Naive B cell (primary cell): ENCODE measurements around the gene LRCOL1. TPM values are rescaled to one million over a fixed set of nuclear protein-coding genes. Genes with fewer than 3 reads are reported as not detected.

Source experiments
- ATAC-seq, 2 donors: fragments of 150-1000 bp; cut with Tn5 transposase; 2 replicates each; pipeline ENCODE4 v1.10.0; 2021; ENCODE audit warnings: low read depth in 2 of 2, mild to moderate bottlenecking in 2 of 2, moderate library complexity in 2 of 2
- DNase-seq: peaks from one replicate; pipeline ENCODE4 v3.0.0; 2022
- H3K27ac Mint-ChIP-seq, 6 donors: one replicate each; pipeline ENCODE4 v1.8.0; 2020 to 2022; ENCODE audit warnings: mild to moderate bottlenecking in 6 of 6, mixed read lengths in 6 of 6, moderate library complexity in 5 of 6, inconsistent platforms in 2 of 6
- H3K27me3 Mint-ChIP-seq, 3 donors: one replicate each; pipeline ENCODE4 v1.8.0; 2021 to 2022; ENCODE audit warnings: mixed read lengths in 3 of 3, mild to moderate bottlenecking in 1 of 3
- H3K36me3 Mint-ChIP-seq, 2 donors: one replicate each; pipeline ENCODE4 v1.8.0; 2020 to 2022; ENCODE audit warnings: mixed read lengths in 2 of 2, inconsistent platforms in 1 of 2, mild to moderate bottlenecking in 1 of 2
- H3K4me1 Mint-ChIP-seq, 3 donors: one replicate each; pipeline ENCODE4 v1.8.0; 2020 to 2022; ENCODE audit warnings: mixed read lengths in 3 of 3, inconsistent platforms in 1 of 3, mild to moderate bottlenecking in 1 of 3, moderate library complexity in 1 of 3
- H3K4me3 Mint-ChIP-seq, 8 donors: one replicate each; pipeline ENCODE4 v1.8.0; 2020 to 2022; ENCODE audit warnings: mild to moderate bottlenecking in 8 of 8, mixed read lengths in 8 of 8, moderate library complexity in 8 of 8, inconsistent platforms in 2 of 8
- H3K9me3 Mint-ChIP-seq, 7 donors: one replicate each; pipeline ENCODE4 v1.8.0; 2020 to 2022; ENCODE audit warnings: mixed read lengths in 7 of 7, mild to moderate bottlenecking in 5 of 7, inconsistent platforms in 2 of 7, moderate library complexity in 1 of 7
- polyA plus RNA-seq, 6 donors: library from polyadenylated mRNA; unstranded; fragments of 300-500 nt; fragmentation: Illumina TruSeq; gene quantifications; one replicate each; pipeline ENCODE4 v1.2.3, GENCODE V29; 2021; ENCODE audit warnings: low read depth in 6 of 6

Gene LRCOL1
- polyA plus RNA-seq, 6 donors from 2014 or later: not detected

GRCh38 chr12:132585177-132585576 is 25.2 kb downstream of the LRCOL1 start:
- peaks cover 0 to 6% (median 0%) of the 10 kb centered on the region in 7 donors for H3K9me3 Mint-ChIP-seq
- no peaks in the 10 kb centered on the region for H3K4me1 Mint-ChIP-seq
- no peak for ATAC-seq
- H3K27me3 Mint-ChIP-seq: no peaks in the 10 kb centered on the region
- H3K36me3 Mint-ChIP-seq: peaks cover 0 to 3% of the 10 kb centered on the region in 2 donors
- no peak overlapping the region for H3K4me3 Mint-ChIP-seq
- no peak for DNase-seq
- no peak overlapping the region for H3K27ac Mint-ChIP-seq

DNA sequence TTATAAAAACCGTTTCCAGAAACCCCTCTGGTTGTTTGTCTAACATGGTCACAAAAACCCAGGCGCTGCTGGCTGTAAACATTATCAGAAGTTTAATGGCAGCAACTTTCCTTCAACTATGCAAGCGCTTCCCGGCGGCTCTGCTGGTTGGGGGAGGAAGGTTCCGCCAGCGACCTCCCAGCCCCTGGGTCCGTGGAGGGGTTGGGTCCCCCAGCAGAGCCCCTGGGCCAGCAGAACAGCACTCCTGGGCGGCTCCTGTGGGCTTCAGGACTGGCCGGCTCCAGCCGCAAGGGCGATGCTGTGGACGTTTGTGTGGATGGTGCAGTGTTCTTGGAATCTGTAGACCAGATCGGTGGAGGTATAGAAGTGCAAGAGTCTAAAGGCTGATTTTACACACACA is 26.0 kb downstream of the LRCOL1 start:
- Mint-ChIP-seq H3K27ac (no peak overlapping the region), H3K36me3 (peaks cover 0 to 3% of the 10 kb centered on the region in 2 donors), H3K4me1 (no peaks in the 10 kb centered on the region), H3K27me3 (no peaks in the 10 kb centered on the region), H3K9me3 (peaks cover 0 to 6% (median 0%) of the 10 kb centered on the region in 7 donors), H3K4me3 (no peak overlapping the region)
- DNase-seq: no peak
- ATAC-seq: no peak

- no peak for ATAC-seq
- no peak for DNase-seq
- Mint-ChIP-seq H3K4me1 (no peaks in the 10 kb centered on the region), H3K9me3 (peaks cover 0 to 2% (median 0%) of the 10 kb centered on the region in 7 donors), H3K27me3 (no peaks in the 10 kb centered on the region), H3K4me3 (no peak overlapping the region), H3K27ac (peak overlapping the region in 1 of 6 donors; percentile 69), H3K36me3 (peaks cover 0 to 3% of the 10 kb centered on the region in 2 donors)
These were observed 26.6 kb downstream of the LRCOL1 start for GRCh38 chr12:132583736-132584135.

DNA sequence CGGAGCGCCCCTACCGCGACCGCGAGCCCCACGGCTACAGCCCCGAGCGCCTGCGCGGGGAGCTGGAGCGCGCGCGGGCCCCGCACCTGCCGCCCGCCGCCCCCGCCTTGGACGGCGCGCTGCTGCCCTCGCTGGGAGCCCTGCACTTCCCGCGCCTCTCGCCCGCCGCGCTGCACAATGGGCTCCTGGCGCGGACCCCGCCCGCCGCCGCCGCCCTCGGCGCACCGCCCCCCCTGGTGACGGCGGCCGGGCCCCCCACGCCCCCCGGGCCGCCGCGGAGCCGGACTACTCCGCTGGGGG is 27.0 kb downstream of the LRCOL1 start:
- peaks cover 0 to 3% of the 10 kb centered on the region in 2 donors for H3K36me3 Mint-ChIP-seq
- no peak for ATAC-seq
- no peak overlapping the region for H3K4me3 Mint-ChIP-seq
- no peaks in the 10 kb centered on the region for H3K9me3 Mint-ChIP-seq
- H3K27me3 Mint-ChIP-seq: no peaks in the 10 kb centered on the region
- no peaks in the 10 kb centered on the region for H3K4me1 Mint-ChIP-seq
- no peak for DNase-seq
- no peak overlapping the region for H3K27ac Mint-ChIP-seq

DNA sequence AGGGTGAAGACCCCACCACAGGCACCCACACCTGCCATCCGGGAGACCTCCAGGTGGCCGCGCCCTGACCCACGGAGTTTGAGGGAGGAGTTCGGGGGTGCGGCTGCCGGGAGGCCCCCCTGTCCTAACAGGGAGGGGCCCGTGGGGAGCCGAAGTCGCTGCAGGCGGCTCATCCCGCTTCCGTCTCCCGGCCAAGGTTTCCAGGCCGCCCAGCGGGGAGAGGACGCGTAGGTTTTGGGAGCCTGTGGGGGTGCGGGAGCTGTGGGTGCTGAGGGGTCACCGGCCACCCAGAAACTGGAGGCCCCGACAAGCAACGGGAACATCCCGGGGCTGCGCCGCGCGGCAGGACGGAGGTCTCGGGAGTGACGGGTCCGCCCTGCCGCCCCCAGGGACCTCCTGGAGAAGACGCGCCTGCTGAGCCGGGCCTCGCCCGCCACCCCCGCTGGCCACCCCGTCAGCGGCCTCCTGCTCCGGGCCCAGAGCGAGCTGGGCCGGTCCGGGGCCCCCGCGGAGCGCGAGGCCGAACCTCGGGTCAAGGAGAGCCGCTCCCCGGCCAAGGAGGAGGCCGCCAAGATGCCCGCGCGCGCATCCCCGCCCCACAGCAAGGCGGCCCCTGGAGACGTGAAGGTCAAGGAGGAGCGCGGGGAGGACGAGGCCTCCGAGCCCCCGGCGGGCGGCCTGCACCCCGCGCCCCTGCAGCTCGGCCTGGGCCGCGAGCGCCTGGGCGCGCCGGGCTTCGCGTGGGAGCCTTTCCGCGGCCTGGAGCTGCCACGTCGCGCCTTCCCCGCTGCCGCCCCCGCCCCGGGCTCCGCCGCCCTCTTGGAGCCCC is 27.6 kb downstream of the LRCOL1 start:
- DNase-seq: no peak
- no peak overlapping the region for H3K4me3 Mint-ChIP-seq

DNA sequence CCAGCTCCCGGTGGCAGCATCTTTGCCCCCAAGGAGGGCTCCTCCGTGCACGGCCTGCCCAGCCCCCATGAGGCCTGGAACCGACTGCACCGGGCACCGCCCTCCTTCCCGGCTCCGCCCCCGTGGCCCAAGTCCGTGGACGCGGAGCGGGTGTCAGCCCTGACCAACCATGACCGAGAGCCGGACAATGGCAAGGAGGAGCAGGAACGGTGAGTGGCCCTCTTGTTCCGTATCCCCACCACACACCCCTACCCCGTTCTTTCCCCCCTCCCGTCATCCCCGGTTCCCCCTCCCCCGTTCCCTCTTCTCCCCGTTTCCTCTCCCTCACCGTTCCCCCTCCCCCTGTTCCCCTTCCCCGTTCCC is 28.3 kb downstream of the LRCOL1 start:
- Mint-ChIP-seq H3K36me3 (peaks cover 0 to 3% of the 10 kb centered on the region in 2 donors), H3K4me3 (no peak overlapping the region), H3K4me1 (no peaks in the 10 kb centered on the region), H3K27me3 (no peaks in the 10 kb centered on the region), H3K27ac (no peak overlapping the region), H3K9me3 (no peaks in the 10 kb centered on the region)
- DNase-seq (no peak), ATAC-seq (no peak)

More for the DNA sequence above, 27.6 kb downstream of the LRCOL1 start:
- no peak for ATAC-seq
- no peaks in the 10 kb centered on the region for H3K4me1 Mint-ChIP-seq
- H3K9me3 Mint-ChIP-seq: no peaks in the 10 kb centered on the region
- no peaks in the 10 kb centered on the region for H3K27me3 Mint-ChIP-seq
- H3K36me3 Mint-ChIP-seq: peaks cover 0 to 3% of the 10 kb centered on the region in 2 donors
- H3K27ac Mint-ChIP-seq: no peak overlapping the region

- ATAC-seq (no peak), DNase-seq (no peak)
- Mint-ChIP-seq H3K4me1 (no peaks in the 10 kb centered on the region), H3K4me3 (no peak overlapping the region), H3K27ac (no peak overlapping the region), H3K9me3 (no peaks in the 10 kb centered on the region), H3K36me3 (peaks cover 0 to 3% of the 10 kb centered on the region in 2 donors), H3K27me3 (no peaks in the 10 kb centered on the region)
These were observed 28.9 kb downstream of the LRCOL1 start for GRCh38 chr12:132581348-132582057.

DNA sequence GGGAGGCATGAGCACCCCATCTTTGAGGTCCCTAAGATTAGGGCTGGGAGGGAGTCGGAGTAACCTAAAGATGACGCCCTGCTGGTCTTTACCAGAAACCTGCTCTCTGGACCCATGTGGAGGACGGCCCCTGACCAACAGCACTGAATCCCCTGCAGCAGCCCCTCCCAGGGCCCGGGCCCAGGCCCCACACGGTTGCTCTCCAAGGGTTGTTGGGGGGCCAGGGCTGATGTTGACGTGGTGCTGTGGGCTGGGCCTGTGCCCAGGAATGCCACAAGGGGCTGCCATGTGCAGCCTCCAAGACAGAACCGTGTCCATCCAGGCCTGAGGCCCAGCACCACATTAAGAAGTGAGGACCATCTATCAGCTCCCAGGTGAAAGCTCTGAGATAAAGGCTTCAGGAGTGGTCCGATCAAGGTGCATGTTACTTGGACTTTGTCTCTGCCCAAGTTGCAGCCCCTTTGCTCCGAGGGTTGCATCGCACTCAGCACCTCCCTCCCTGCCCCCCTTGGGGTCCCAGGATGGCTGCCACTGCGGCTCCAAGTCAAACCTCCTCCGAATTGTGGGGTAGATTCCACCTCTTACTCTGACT is 29.6 kb downstream of the LRCOL1 start:
- H3K9me3 Mint-ChIP-seq: no peaks in the 10 kb centered on the region
- H3K4me1 Mint-ChIP-seq: no peaks in the 10 kb centered on the region
- H3K27me3 Mint-ChIP-seq: no peaks in the 10 kb centered on the region
- H3K4me3 Mint-ChIP-seq: no peak overlapping the region
- H3K36me3 Mint-ChIP-seq: peaks cover 0 to 3% of the 10 kb centered on the region in 2 donors
- no peak for ATAC-seq
- DNase-seq: no peak
- H3K27ac Mint-ChIP-seq: no peak overlapping the region

- Mint-ChIP-seq H3K4me3 (peak overlapping the region in 1 of 8 donors; percentile 54), H3K27me3 (no peaks in the 10 kb centered on the region), H3K36me3 (peaks cover 0 to 3% of the 10 kb centered on the region in 2 donors), H3K9me3 (no peaks in the 10 kb centered on the region), H3K4me1 (no peaks in the 10 kb centered on the region), H3K27ac (peak overlapping the region in 1 of 6 donors; percentile 24)
- DNase-seq: no peak
- ATAC-seq: no peak
These were observed 30.6 kb downstream of the LRCOL1 start for GRCh38 chr12:132579744-132580143.

DNA sequence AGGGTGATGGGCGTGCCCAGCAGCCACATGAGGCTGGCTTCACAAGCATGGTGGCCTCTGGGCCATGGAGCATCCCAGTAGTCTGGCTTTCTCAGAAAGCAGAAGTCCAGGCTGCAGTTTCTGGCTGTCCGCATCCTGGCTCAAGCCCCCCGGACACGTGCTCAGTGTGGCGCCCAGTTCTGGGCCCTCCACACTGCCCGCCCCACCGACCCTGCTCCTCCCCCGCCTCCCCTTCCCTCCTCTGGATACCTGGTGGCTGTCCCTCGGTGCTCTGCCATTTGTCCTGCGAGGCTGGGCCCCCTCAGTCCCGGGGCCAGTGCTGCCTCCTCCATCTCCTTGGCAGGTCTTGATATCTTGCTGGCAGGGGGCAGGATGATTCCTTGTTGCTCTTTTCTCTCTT is 31.6 kb downstream of the LRCOL1 start:
- no peak for ATAC-seq
- Mint-ChIP-seq H3K27ac (peak overlapping the region in 1 of 6 donors; percentile 27), H3K27me3 (no peaks in the 10 kb centered on the region)

DNA sequence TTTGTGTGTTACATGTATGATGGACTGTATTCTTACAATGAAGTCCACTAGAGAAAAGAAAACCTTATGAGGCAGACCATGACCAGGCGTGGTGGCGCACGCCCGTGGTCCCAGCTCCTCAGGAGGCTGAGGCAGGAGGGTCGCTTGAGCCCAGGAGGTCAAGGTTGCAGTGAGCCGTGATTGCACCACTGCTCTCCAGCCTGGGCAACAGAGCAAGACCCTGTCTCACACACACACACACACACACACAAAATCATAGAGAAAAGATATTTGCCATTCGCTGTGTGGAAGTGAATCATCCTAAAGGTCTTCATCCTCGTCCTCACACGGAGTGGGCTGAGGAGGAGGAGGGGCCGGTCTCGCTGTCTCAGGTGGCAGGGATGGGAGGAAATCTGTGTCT is 32.3 kb downstream of the LRCOL1 start:
- H3K27ac Mint-ChIP-seq: peak overlapping the region in 1 of 6 donors; percentile 38
- no peak for ATAC-seq
- DNase-seq: no peak
- no peak overlapping the region for H3K4me3 Mint-ChIP-seq
- no peaks in the 10 kb centered on the region for H3K27me3 Mint-ChIP-seq
- H3K36me3 Mint-ChIP-seq: peaks cover 0 to 3% of the 10 kb centered on the region in 2 donors
- H3K9me3 Mint-ChIP-seq: no peaks in the 10 kb centered on the region
- H3K4me1 Mint-ChIP-seq: no peaks in the 10 kb centered on the region

More for the DNA sequence above, 31.6 kb downstream of the LRCOL1 start:
- Mint-ChIP-seq H3K9me3 (no peaks in the 10 kb centered on the region), H3K4me3 (no peak overlapping the region), H3K36me3 (peaks cover 0 to 3% of the 10 kb centered on the region in 2 donors), H3K4me1 (no peaks in the 10 kb centered on the region)
- no peak for DNase-seq

DNA sequence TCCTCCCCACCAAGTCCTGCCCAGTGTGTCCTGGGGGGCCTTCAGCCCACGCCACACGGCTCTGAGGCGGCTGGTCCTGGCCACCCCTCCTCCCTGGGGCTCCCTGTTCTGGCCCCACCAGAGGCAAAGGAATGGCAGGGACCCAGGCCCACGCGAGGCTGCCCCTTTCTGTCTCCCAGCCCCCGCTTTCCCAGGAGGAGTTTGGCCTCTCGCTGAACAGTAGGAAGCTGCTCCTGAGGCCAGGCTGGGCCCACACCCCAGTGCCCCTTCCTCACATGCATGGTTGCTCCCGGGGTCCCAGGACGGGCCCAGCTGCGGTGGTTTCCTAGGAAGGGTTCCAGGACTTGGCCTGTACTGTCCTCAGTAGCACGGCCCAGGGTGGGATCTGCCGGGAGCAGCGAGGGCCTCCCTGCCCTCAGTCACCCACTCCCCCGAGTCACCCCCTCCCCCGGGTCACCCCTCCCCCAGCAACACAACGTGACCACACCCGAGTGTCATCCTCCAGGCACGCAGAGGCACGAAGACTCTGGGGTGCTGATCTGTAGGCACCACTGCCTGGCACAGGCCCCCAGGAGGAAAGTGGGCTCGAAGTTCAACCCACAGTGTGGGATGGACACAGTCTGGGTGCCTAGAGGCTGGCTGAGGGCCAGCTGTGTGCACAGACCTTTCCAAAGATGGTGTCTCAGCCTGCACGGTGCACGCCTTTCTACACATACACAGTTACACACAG is 33.0 kb downstream of the LRCOL1 start:
- peak overlapping the region in 1 of 8 donors; percentile 9 for H3K4me3 Mint-ChIP-seq
- DNase-seq (no peak), ATAC-seq (no peak)
- H3K9me3 Mint-ChIP-seq: no peaks in the 10 kb centered on the region
- H3K36me3 Mint-ChIP-seq: peaks cover 0 to 3% of the 10 kb centered on the region in 2 donors
- no peaks in the 10 kb centered on the region for H3K4me1 Mint-ChIP-seq
- no peaks in the 10 kb centered on the region for H3K27me3 Mint-ChIP-seq
- peak overlapping the region in 1 of 6 donors; percentile 72 for H3K27ac Mint-ChIP-seq

DNA sequence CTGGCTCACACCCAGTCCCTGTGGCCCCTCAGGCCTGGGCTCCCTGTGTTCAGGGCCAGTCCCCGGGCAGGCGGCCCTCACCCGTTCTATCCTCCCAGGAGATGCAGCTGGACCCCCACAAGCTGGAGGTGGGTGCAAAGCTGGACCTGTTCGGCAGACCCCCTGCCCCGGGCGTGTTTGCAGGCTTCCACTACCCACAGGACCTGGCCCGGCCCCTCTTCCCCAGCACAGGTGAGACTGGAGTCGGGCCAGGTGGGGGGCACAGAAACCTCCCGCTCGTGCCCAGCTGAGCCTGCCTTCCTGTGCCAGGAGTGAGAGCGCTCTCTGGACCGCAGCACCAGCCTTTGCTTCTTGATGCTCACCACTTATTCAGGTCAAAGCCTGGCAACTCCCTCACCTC is 33.7 kb downstream of the LRCOL1 start:
- no peaks in the 10 kb centered on the region for H3K27me3 Mint-ChIP-seq
- no peak overlapping the region for H3K4me3 Mint-ChIP-seq
- no peak for DNase-seq
- no peak for ATAC-seq
- H3K9me3 Mint-ChIP-seq: no peaks in the 10 kb centered on the region
- peaks cover 0 to 3% of the 10 kb centered on the region in 2 donors for H3K36me3 Mint-ChIP-seq
- H3K27ac Mint-ChIP-seq: peak overlapping the region in 1 of 6 donors; percentile 47
- H3K4me1 Mint-ChIP-seq: no peaks in the 10 kb centered on the region
